Right atrium auricular region (tissue), 2 donors: ENCODE measurements around the gene FOXP2. TPM values are rescaled to one million over a fixed set of nuclear protein-coding genes. Genes with fewer than 3 reads are reported as not detected.

ENCODE experiments used
- DNase-seq: peaks from one replicate; pipeline ENCODE4 v3.0.0-alpha.2; 2019; ENCODE audit warnings: low spot score
- H3K27ac ChIP-seq, 2 donors: fragments of 200-600 bp; sonication (generic); 1 replicate in 1 of 2; 2 replicates in 1 of 2; pipeline ENCODE4 v1.5.1; 2016 to 2019
- H3K27me3 ChIP-seq, 2 donors: fragments of 200-600 bp; sonication (generic); one replicate each; pipeline versions ENCODE4 v1.5.1 to v1.6.0; 2017 to 2019
- H3K36me3 ChIP-seq: fragments of 200-600 bp; sonication (generic); one replicate; pipeline ENCODE4 v1.5.1; 2016
- H3K4me1 ChIP-seq, 2 donors: fragments of 200-600 bp; sonication (generic); one replicate each; pipeline versions ENCODE4 v1.5.1 to v1.6.0; 2017 to 2019
- H3K4me3 ChIP-seq, 2 donors: fragments of 200-600 bp; sonication (generic); 1 replicate in 1 of 2; 2 replicates in 1 of 2; pipeline ENCODE4 v1.5.1; 2017 to 2019; ENCODE audit warnings: mild to moderate bottlenecking in 1 of 2, moderate library complexity in 1 of 2
- H3K9me3 ChIP-seq, 2 donors: fragments of 200-600 bp; sonication (generic); one replicate each; pipeline ENCODE4 v1.5.1; 2019
- CTCF ChIP-seq, 2 donors: fragments of 200-600 bp; sonication (generic); IDR thresholded peaks; one replicate each; pipeline ENCODE4 v1.5.1; 2019; ENCODE audit warnings: antibody characterized with exemption in 2 of 2
- total RNA-seq, 2 donors: library from RNA; depleted of rRNA; stranded (reverse); fragments of >200 nt; gene quantifications; one replicate each; pipeline ENCODE4 v1.1.0, GENCODE V29; 2016

The FOXP2 gene
- total RNA-seq, 2 donors from 2014 or later: 2.0 to 3.8 TPM

- Histone ChIP-seq H3K27me3 (no peaks in the 10 kb centered on the region), H3K36me3 (no peaks in the 10 kb centered on the region), H3K9me3 (no peaks in the 10 kb centered on the region), H3K4me3 (no peak overlapping the region), H3K27ac (no peak overlapping the region), H3K4me1 (no peaks in the 10 kb centered on the region)
- DNase-seq: no peak
- TF ChIP-seq CTCF (IDR thresholded peaks at IDR 0.05): no peak
Measured at GRCh38 chr7:114718861-114719260, 304.2 kb downstream of the FOXP2 start.

- H3K4me1 ChIP-seq: no peaks in the 10 kb centered on the region
- no peak for DNase-seq
- no peaks in the 10 kb centered on the region for H3K36me3 ChIP-seq
- H3K4me3 ChIP-seq: no peak overlapping the region
- no peak overlapping the region for H3K27ac ChIP-seq
- H3K27me3 ChIP-seq: no peaks in the 10 kb centered on the region
- no peaks in the 10 kb centered on the region for H3K9me3 ChIP-seq
- no peak for TF ChIP-seq CTCF (IDR thresholded peaks at IDR 0.05)
Measured at GRCh38 chr7:114720725-114721124, 306.1 kb downstream of the FOXP2 start.

GRCh38 chr7:114722562-114722961 is 307.9 kb downstream of the FOXP2 start:
- Histone ChIP-seq H3K36me3 (no peaks in the 10 kb centered on the region), H3K4me3 (no peak overlapping the region), H3K27ac (no peak overlapping the region), H3K9me3 (no peaks in the 10 kb centered on the region), H3K4me1 (no peaks in the 10 kb centered on the region), H3K27me3 (no peaks in the 10 kb centered on the region)
- no peak for DNase-seq
- no peak for TF ChIP-seq CTCF (IDR thresholded peaks at IDR 0.05)

GRCh38 chr7:114723308-114723707 is 308.7 kb downstream of the FOXP2 start:
- Histone ChIP-seq H3K4me1 (no peaks in the 10 kb centered on the region), H3K36me3 (no peaks in the 10 kb centered on the region), H3K4me3 (no peak overlapping the region), H3K27me3 (no peaks in the 10 kb centered on the region), H3K9me3 (no peaks in the 10 kb centered on the region), H3K27ac (no peak overlapping the region)
- no peak for DNase-seq
- TF ChIP-seq CTCF (IDR thresholded peaks at IDR 0.05): no peak

GRCh38 chr7:114740095-114740494 is 325.5 kb downstream of the FOXP2 start:
- no peak overlapping the region for H3K4me3 ChIP-seq
- no peaks in the 10 kb centered on the region for H3K4me1 ChIP-seq
- TF ChIP-seq CTCF (IDR thresholded peaks at IDR 0.05): no peak
- H3K27ac ChIP-seq: no peak overlapping the region
- no peaks in the 10 kb centered on the region for H3K27me3 ChIP-seq
- H3K9me3 ChIP-seq: no peaks in the 10 kb centered on the region
- no peak for DNase-seq
- no peaks in the 10 kb centered on the region for H3K36me3 ChIP-seq

- Histone ChIP-seq H3K4me3 (no peak overlapping the region), H3K9me3 (no peaks in the 10 kb centered on the region), H3K36me3 (no peaks in the 10 kb centered on the region), H3K27me3 (no peaks in the 10 kb centered on the region), H3K27ac (no peak overlapping the region), H3K4me1 (no peaks in the 10 kb centered on the region)
- no peak for TF ChIP-seq CTCF (IDR thresholded peaks at IDR 0.05)
- DNase-seq: no peak
Measured at GRCh38 chr7:114740941-114741340, 326.3 kb downstream of the FOXP2 start.
